CD14-positive monocyte (primary cell): ENCODE measurements around the gene ZNF32. TPM values are rescaled to one million over a fixed set of nuclear protein-coding genes. Genes with fewer than 3 reads are reported as not detected.

Source experiments
- DNase-seq, 3 donors: peaks; one replicate each; pipeline ENCODE4 v3.0.0-alpha.2; 2011 to 2022
- H2AFZ ChIP-seq: 2 replicates; pipeline ENCODE4 v1.6.0; 2012; ENCODE audit warnings: mild to moderate bottlenecking, low read depth, low read length, inconsistent platforms; ENCODE audit not compliant: insufficient read depth, poor library complexity, severe bottlenecking
- H3K27ac ChIP-seq, 2 donors: 1 replicate in 1 of 2; 2 replicates in 1 of 2; pipeline ENCODE4 v1.5.1; 2012 to 2013; ENCODE audit warnings: low read length in 2 of 2, control low read depth in 1 of 2, inconsistent platforms in 1 of 2, low read depth in 1 of 2, mild to moderate bottlenecking in 1 of 2
- H3K27me3 ChIP-seq, 2 donors: one replicate each; pipeline versions ENCODE4 v1.6.0 to v1.6.1; 2011 to 2013; ENCODE audit warnings: low read length in 2 of 2; ENCODE audit not compliant: control insufficient read depth in 2 of 2, insufficient read depth in 2 of 2
- H3K36me3 ChIP-seq, 2 donors: replicated peaks in 1 of 2; 1 replicate in 1 of 2; 2 replicates in 1 of 2; pipeline versions ENCODE4 v1.5.1 to v1.6.1; 2012 to 2013; ENCODE audit warnings: low read length in 2 of 2, control low read depth in 1 of 2, inconsistent platforms in 1 of 2, mild to moderate bottlenecking in 1 of 2; ENCODE audit not compliant: insufficient read depth in 2 of 2, control insufficient read depth in 1 of 2
- H3K4me1 ChIP-seq, 2 donors: 1 replicate in 1 of 2; 2 replicates in 1 of 2; pipeline versions ENCODE4 v1.5.1 to v1.6.1; 2012 to 2013; ENCODE audit warnings: low read length in 2 of 2, control low read depth in 1 of 2, inconsistent platforms in 1 of 2, mild to moderate bottlenecking in 1 of 2, moderate library complexity in 1 of 2; ENCODE audit not compliant: insufficient read depth in 2 of 2, control insufficient read depth in 1 of 2
- H3K4me2 ChIP-seq: replicated peaks from 2 replicates; pipeline ENCODE3; 2012; ENCODE audit warnings: low read length, moderate library complexity, mild to moderate bottlenecking; ENCODE audit not compliant: poor library complexity, severe bottlenecking; ENCODE audit errors: extremely low read depth
- H3K4me3 ChIP-seq, 3 experiments: fragments of 200-600 bp in 1 of 3; sonication (generic) in 1 of 3; replicated peaks in 1 of 3; 1 replicate in 2 of 3; 2 replicates in 1 of 3; pipeline ENCODE4 v1.5.1; 2011 to 2013; ENCODE audit warnings: low read length in 3 of 3, mild to moderate bottlenecking in 3 of 3, control low read depth in 2 of 3, low read depth in 2 of 3, inconsistent platforms in 1 of 3, moderate library complexity in 1 of 3
- H3K79me2 ChIP-seq: 2 replicates; pipeline ENCODE4 v1.6.0; 2012; ENCODE audit warnings: mild to moderate bottlenecking, control low read depth, inconsistent platforms, low read length, moderate library complexity; ENCODE audit not compliant: insufficient read depth
- H3K9ac ChIP-seq: 2 replicates; pipeline ENCODE4 v1.6.0; 2017; ENCODE audit warnings: low read length, mild to moderate bottlenecking; ENCODE audit not compliant: insufficient read depth, poor library complexity, severe bottlenecking
- H3K9me3 ChIP-seq, 2 donors: replicated peaks in 1 of 2; 1 replicate in 1 of 2; 2 replicates in 1 of 2; pipeline versions ENCODE4 v1.5.1 to v1.6.1; 2012 to 2013; ENCODE audit warnings: low read length in 2 of 2, control low read depth in 1 of 2; ENCODE audit not compliant: control insufficient read depth in 1 of 2, insufficient read depth in 1 of 2
- H4K20me1 ChIP-seq: 2 replicates; pipeline ENCODE4 v1.6.0; 2012; ENCODE audit warnings: mild to moderate bottlenecking, low read length, control low read depth, moderate library complexity; ENCODE audit not compliant: insufficient read depth
- H3K27ac Mint-ChIP-seq, 7 donors: one replicate each; pipeline ENCODE4 v1.8.0; 2020; ENCODE audit warnings: mild to moderate bottlenecking in 7 of 7, mixed read lengths in 7 of 7, moderate library complexity in 6 of 7, inconsistent platforms in 2 of 7
- H3K27me3 Mint-ChIP-seq, 3 donors: one replicate each; pipeline ENCODE4 v1.8.0; 2021 to 2022; ENCODE audit warnings: low read depth in 3 of 3, mild to moderate bottlenecking in 3 of 3, mixed read lengths in 3 of 3, moderate library complexity in 3 of 3, inconsistent platforms in 1 of 3
- H3K36me3 Mint-ChIP-seq, 2 donors: one replicate each; pipeline ENCODE4 v1.8.0; 2020; ENCODE audit warnings: mixed read lengths in 2 of 2, inconsistent platforms in 1 of 2, mild to moderate bottlenecking in 1 of 2
- H3K4me1 Mint-ChIP-seq: one replicate; pipeline ENCODE4 v1.8.0; 2020; ENCODE audit warnings: mild to moderate bottlenecking, mixed read lengths
- H3K4me3 Mint-ChIP-seq, 2 donors: one replicate each; pipeline ENCODE4 v1.8.0; 2020; ENCODE audit warnings: mild to moderate bottlenecking in 2 of 2, mixed read lengths in 2 of 2, moderate library complexity in 1 of 2
- H3K9me3 Mint-ChIP-seq, 7 donors: one replicate each; pipeline ENCODE4 v1.8.0; 2020 to 2022; ENCODE audit warnings: mixed read lengths in 7 of 7, mild to moderate bottlenecking in 6 of 7, moderate library complexity in 6 of 7, inconsistent platforms in 2 of 7
- CTCF ChIP-seq: fragments of 200-600 bp; IDR thresholded peaks from one replicate; pipeline ENCODE4 v1.8.0; 2022; ENCODE audit warnings: antibody characterized with exemption, mild to moderate bottlenecking
- WGBS: methylation state at CpG from one replicate; pipeline ENCODE4 v1.1.5; 2013; ENCODE audit warnings: missing lambda C conversion rate; ENCODE audit not compliant: insufficient coverage; 5-methylcytosine and 5-hydroxymethylcytosine counted together
- intact Hi-C, 2 donors: fragments of 100-400 bp; cut with micrococcal nuclease; formaldehyde crosslinking; loops; one replicate each; pipeline versions ENCODE4 v1.15.0 to v1.15.1; 2023
- polyA plus RNA-seq, 3 donors: library from polyadenylated mRNA; depleted of rRNA in 1 of 3; unstranded in 2 of 3; stranded (reverse) in 1 of 3; fragments of 300-500 nt in 2 of 3; fragments of >200 nt in 1 of 3; fragmentation: Illumina TruSeq in 2 of 3; gene quantifications; 1 replicate in 2 of 3; 2 replicates in 1 of 3; pipeline ENCODE4 v1.2.3, GENCODE V29; 2012 to 2021

The ZNF32 gene
- polyA plus RNA-seq, 3 donors = 16.7 to 33.6 (median 33.0) TPM

GRCh38 chr10:43686414-43686813 is 37.7 kb upstream of the ZNF32 start:
- peaks cover 4 to 11% of the 10 kb centered on the region in 2 donors for H3K27me3 ChIP-seq
- H3K4me3 Mint-ChIP-seq = no peak overlapping the region
- H3K79me2 ChIP-seq = no peaks in the 10 kb centered on the region
- H3K36me3 ChIP-seq = no peaks in the 10 kb centered on the region
- H3K9me3 ChIP-seq = no peaks in the 10 kb centered on the region
- peaks cover 25 to 40% (median 26%) of the 10 kb centered on the region in 3 donors for H3K27me3 Mint-ChIP-seq
- H3K27ac ChIP-seq = no peak overlapping the region
- TF ChIP-seq CTCF = peak; percentile 19
- peaks cover 0 to 6% (median 1%) of the 10 kb centered on the region in 7 donors for H3K9me3 Mint-ChIP-seq
- no peak overlapping the region for H3K27ac Mint-ChIP-seq
- no peak for DNase-seq
- H3K4me3 ChIP-seq = no peak overlapping the region
- H2AFZ ChIP-seq = no peak overlapping the region
- no peaks in the 10 kb centered on the region for H4K20me1 ChIP-seq
- intact Hi-C loops = no loop called here
- no peaks in the 10 kb centered on the region for H3K36me3 Mint-ChIP-seq
- peaks cover 11 to 17% of the 10 kb centered on the region in 2 donors for H3K4me1 ChIP-seq
- H3K4me2 ChIP-seq = no peak overlapping the region
- H3K9ac ChIP-seq = no peak overlapping the region
- peaks cover 12% of the 10 kb centered on the region for H3K4me1 Mint-ChIP-seq
- 63% methylated on average over 4 of the region's 6 CpGs for WGBS

GRCh38 chr10:43685744-43686143 is 37.1 kb upstream of the ZNF32 start:
- 92% methylated on average over 3 of the region's 8 CpGs for WGBS
- Histone ChIP-seq H3K79me2 (no peaks in the 10 kb centered on the region), H3K4me3 (no peak overlapping the region), H3K27me3 (peaks cover 1 to 4% of the 10 kb centered on the region in 2 donors), H3K9ac (no peak overlapping the region), H3K9me3 (no peaks in the 10 kb centered on the region), H3K4me2 (no peak overlapping the region), H4K20me1 (no peaks in the 10 kb centered on the region), H3K27ac (no peak overlapping the region), H2AFZ (no peak overlapping the region), H3K36me3 (no peaks in the 10 kb centered on the region), H3K4me1 (peaks cover 11 to 17% of the 10 kb centered on the region in 2 donors)
- peaks cover 20 to 34% (median 21%) of the 10 kb centered on the region in 3 donors for H3K27me3 Mint-ChIP-seq
- peaks cover 12% of the 10 kb centered on the region for H3K4me1 Mint-ChIP-seq
- peaks cover 0 to 5% (median 1%) of the 10 kb centered on the region in 7 donors for H3K9me3 Mint-ChIP-seq
- no peak for TF ChIP-seq CTCF
- intact Hi-C loops = no loop called here
- DNase-seq = no peak
- no peak overlapping the region for H3K4me3 Mint-ChIP-seq
- H3K27ac Mint-ChIP-seq = no peak overlapping the region
- H3K36me3 Mint-ChIP-seq = no peaks in the 10 kb centered on the region
